Prostate gland (tissue), 2 donors: Measurements from ENCODE around the gene MFN2.

ENCODE experiments used
- POLR2A ChIP-seq: fragments of 450-650 bp; IDR thresholded peaks from one replicate; pipeline ENCODE4 v1.6.1; 2016; ENCODE audit warnings: antibody characterized with exemption, mild to moderate bottlenecking
- POLR2AphosphoS5 ChIP-seq: sonication (generic); formaldehyde crosslinking; IDR thresholded peaks from one replicate; pipeline ENCODE4 v1.6.1; 2017; ENCODE audit warnings: antibody characterized with exemption
- TF ChIP-seq, protein P1 (sequence below), 4 experiments: fragments of 200-600 bp in 2 of 4; fragments of 450-650 bp in 2 of 4; sonication (generic) in 2 of 4; IDR thresholded peaks; 1 replicate in 3 of 4; 2 replicates in 1 of 4; pipeline ENCODE4 v1.5.1; 2016 to 2019; ENCODE audit warnings: antibody characterized with exemption in 4 of 4, mild to moderate bottlenecking in 2 of 4, moderate library complexity in 2 of 4

DNA sequence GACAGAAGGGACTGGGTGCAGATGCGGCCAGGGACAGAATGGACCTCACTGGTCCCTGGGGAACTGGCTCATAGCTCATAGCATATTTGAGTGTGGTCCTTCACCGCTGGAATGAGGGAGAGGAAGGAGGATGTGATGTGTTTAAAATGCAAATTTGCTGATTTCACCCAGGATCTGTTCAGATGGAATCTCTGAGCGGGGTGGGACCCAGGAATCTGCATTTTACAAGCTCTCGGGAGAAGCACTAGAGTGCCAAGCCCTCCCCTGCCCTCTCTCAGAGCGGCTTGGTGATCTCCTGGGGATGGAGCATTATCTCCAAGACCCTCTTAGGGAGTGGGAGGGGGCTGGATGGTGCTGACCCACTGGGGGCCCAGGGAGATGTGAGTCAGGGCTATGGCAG lies 22.8 kb upstream of the MFN2 start:
- TF ChIP-seq, protein P1, sequence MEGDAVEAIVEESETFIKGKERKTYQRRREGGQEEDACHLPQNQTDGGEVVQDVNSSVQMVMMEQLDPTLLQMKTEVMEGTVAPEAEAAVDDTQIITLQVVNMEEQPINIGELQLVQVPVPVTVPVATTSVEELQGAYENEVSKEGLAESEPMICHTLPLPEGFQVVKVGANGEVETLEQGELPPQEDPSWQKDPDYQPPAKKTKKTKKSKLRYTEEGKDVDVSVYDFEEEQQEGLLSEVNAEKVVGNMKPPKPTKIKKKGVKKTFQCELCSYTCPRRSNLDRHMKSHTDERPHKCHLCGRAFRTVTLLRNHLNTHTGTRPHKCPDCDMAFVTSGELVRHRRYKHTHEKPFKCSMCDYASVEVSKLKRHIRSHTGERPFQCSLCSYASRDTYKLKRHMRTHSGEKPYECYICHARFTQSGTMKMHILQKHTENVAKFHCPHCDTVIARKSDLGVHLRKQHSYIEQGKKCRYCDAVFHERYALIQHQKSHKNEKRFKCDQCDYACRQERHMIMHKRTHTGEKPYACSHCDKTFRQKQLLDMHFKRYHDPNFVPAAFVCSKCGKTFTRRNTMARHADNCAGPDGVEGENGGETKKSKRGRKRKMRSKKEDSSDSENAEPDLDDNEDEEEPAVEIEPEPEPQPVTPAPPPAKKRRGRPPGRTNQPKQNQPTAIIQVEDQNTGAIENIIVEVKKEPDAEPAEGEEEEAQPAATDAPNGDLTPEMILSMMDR (IDR thresholded peaks at IDR 0.05) = no peak
- TF ChIP-seq POLR2A (no peak), POLR2AphosphoS5 (no peak)
